ENCODE results near the gene MVD. TPM values are rescaled to one million over a fixed set of nuclear protein-coding genes. Genes with fewer than 3 reads are reported as not detected.

MVD gene
- total RNA-seq, 1 experiment from 2014 or later: 119 TPM

- CTCF ChIA-PET: interaction anchor here (2.1 kb wide), 1 partner anchor 14 kb away, joined by 5 read pairs; no protein-coding TSS in a partner anchor
- H3K4me2 ChIP-seq (ENCODE audit: low read length): no peak overlapping the region
- H3K4me3 ChIP-seq (replicated peaks in 1 of 2; ENCODE audit: low read depth in 1 of 2, low read length in 2 of 2): no peak overlapping the region
- H3K36me3 ChIP-seq (ENCODE audit: control insufficient read depth in 1 of 2, insufficient read depth in 2 of 2, low read length in 2 of 2): peaks cover 29 to 43% of the 10 kb centered on the region in 2 experiments; a peak in 3 of 4 replicates
- no TSS peak for BruUV-seq (replicated peaks)
- no peaks in the 10 kb centered on the region for H4K20me1 ChIP-seq (ENCODE audit: insufficient read depth)
- H3K27ac ChIP-seq (ENCODE audit: low read depth, low read length): no peak overlapping the region
- POLR2A ChIA-PET: no interaction called here
- no peaks in the 10 kb centered on the region for H3K9me3 ChIP-seq (ENCODE audit: control insufficient read depth in 1 of 2, insufficient read depth in 1 of 2, low read depth in 1 of 2, low read length in 2 of 2)
- no peaks in the 10 kb centered on the region for H3K9me2 ChIP-seq (ENCODE audit: insufficient read depth)
- H3K4me1 ChIP-seq (ENCODE audit: control insufficient read depth in 1 of 2, insufficient read depth in 2 of 2, low read length in 2 of 2): no peaks in the 10 kb centered on the region
- peaks cover 72% of the 10 kb centered on the region for H3K79me2 ChIP-seq (ENCODE audit: insufficient read depth, low read length)
- RAD21 ChIA-PET (ENCODE audit: low non-redundant PET in 1 of 2, low total read pairs in 2 of 2, uncharacterized antibody in 2 of 2, unreplicated experiment in 2 of 2): no interaction called here
- H3K9ac ChIP-seq (ENCODE audit: low read length): no peak overlapping the region
- H3K27me3 ChIP-seq (ENCODE audit: insufficient read depth, low read length): no peaks in the 10 kb centered on the region
- no peak overlapping the region for H2AFZ ChIP-seq (ENCODE audit: low read depth, low read length, poor library complexity, severe bottlenecking)
- DNase-seq (ENCODE audit: low read depth, low spot score): no peak
- intact Hi-C loops (cut with micrococcal nuclease): no loop called here
- TF ChIP-seq POLR2A (IDR thresholded peaks at IDR 0.05; ENCODE audit: borderline replicate concordance, extremely low read depth, insufficient read depth, insufficient read length): no peak
- no peak for ATAC-seq
These were observed 43.8 kb downstream of the MVD start for GRCh38 chr16:88618956-88619667.

- RAD21 ChIA-PET (ENCODE audit: low non-redundant PET in 1 of 2, low total read pairs in 2 of 2, uncharacterized antibody in 2 of 2, unreplicated experiment in 2 of 2): no interaction called here
- no TSS peak for BruUV-seq (replicated peaks)
These were observed 44.5 kb downstream of the MVD start for GRCh38 chr16:88618182-88618955.

More at GRCh38 chr16:88618182-88618955, 44.5 kb downstream of the MVD start:
- ChIA-PET POLR2A (no interaction called here), CTCF (interaction anchor here (2.1 kb wide), 1 partner anchor 15 kb away, joined by 5 read pairs; no protein-coding TSS in a partner anchor)
- no peaks in the 10 kb centered on the region for H3K4me1 ChIP-seq (ENCODE audit: control insufficient read depth in 1 of 2, insufficient read depth in 2 of 2, low read length in 2 of 2)
- ATAC-seq (no peak), DNase-seq (ENCODE audit: low read depth, low spot score) (no peak)
- no peak overlapping the region for H3K27ac ChIP-seq (ENCODE audit: low read depth, low read length)
- peaks cover 4% of the 10 kb centered on the region; the same call in 1 of the 2 replicates for H4K20me1 ChIP-seq (ENCODE audit: insufficient read depth)
- H3K79me2 ChIP-seq (ENCODE audit: insufficient read depth, low read length): peaks cover 79% of the 10 kb centered on the region
- H3K4me3 ChIP-seq (replicated peaks in 1 of 2; ENCODE audit: low read depth in 1 of 2, low read length in 2 of 2): no peak overlapping the region
- H2AFZ ChIP-seq (ENCODE audit: low read depth, low read length, poor library complexity, severe bottlenecking): no peak overlapping the region
- H3K9me2 ChIP-seq (ENCODE audit: insufficient read depth): no peaks in the 10 kb centered on the region
- H3K4me2 ChIP-seq (ENCODE audit: low read length): no peak overlapping the region
- H3K36me3 ChIP-seq (ENCODE audit: control insufficient read depth in 1 of 2, insufficient read depth in 2 of 2, low read length in 2 of 2): peaks cover 23 to 43% of the 10 kb centered on the region in 2 experiments; a peak in 3 of 4 replicates
- intact Hi-C loops (cut with micrococcal nuclease): no loop called here
- no peaks in the 10 kb centered on the region for H3K9me3 ChIP-seq (ENCODE audit: control insufficient read depth in 1 of 2, insufficient read depth in 1 of 2, low read depth in 1 of 2, low read length in 2 of 2)
- no peak for TF ChIP-seq FOSL1 (IDR thresholded peaks at IDR 0.05; ENCODE audit: low read depth)
- TF ChIP-seq YY1 (IDR thresholded peaks at IDR 0.05; ENCODE audit: extremely low read depth, insufficient replicate concordance, low read depth, low read length): no peak
- TF ChIP-seq POLR2AphosphoS5 (IDR thresholded peaks at IDR 0.05; ENCODE audit: low read depth, low read length): no peak
- TF ChIP-seq, protein P1, sequence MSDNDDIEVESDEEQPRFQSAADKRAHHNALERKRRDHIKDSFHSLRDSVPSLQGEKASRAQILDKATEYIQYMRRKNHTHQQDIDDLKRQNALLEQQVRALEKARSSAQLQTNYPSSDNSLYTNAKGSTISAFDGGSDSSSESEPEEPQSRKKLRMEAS (IDR thresholded peaks at IDR 0.05): no peak
- no peak for TF ChIP-seq EGR1 (IDR thresholded peaks at IDR 0.05; ENCODE audit: low read depth)
- no peak for TF ChIP-seq ZBTB33 (IDR thresholded peaks at IDR 0.05; ENCODE audit: extremely low read depth, insufficient replicate concordance, low read length)
- no peak overlapping the region for H3K9ac ChIP-seq (ENCODE audit: low read length)
- H3K27me3 ChIP-seq (ENCODE audit: insufficient read depth, low read length): no peaks in the 10 kb centered on the region
